CD14-positive monocyte (primary cell): Measurements from ENCODE around the gene HNRNPAB. TPM values are rescaled to one million over a fixed set of nuclear protein-coding genes. Genes with fewer than 3 reads are reported as not detected.

Source experiments
- DNase-seq, 3 donors: peaks; one replicate each; pipeline ENCODE4 v3.0.0-alpha.2; 2011 to 2022
- H2AFZ ChIP-seq: 2 replicates; pipeline ENCODE4 v1.6.0; 2012; ENCODE audit warnings: mild to moderate bottlenecking, low read depth, low read length, inconsistent platforms; ENCODE audit not compliant: insufficient read depth, poor library complexity, severe bottlenecking
- H3K27ac ChIP-seq, 2 donors: 1 replicate in 1 of 2; 2 replicates in 1 of 2; pipeline ENCODE4 v1.5.1; 2012 to 2013; ENCODE audit warnings: low read length in 2 of 2, control low read depth in 1 of 2, inconsistent platforms in 1 of 2, low read depth in 1 of 2, mild to moderate bottlenecking in 1 of 2
- H3K27me3 ChIP-seq, 2 donors: one replicate each; pipeline versions ENCODE4 v1.6.0 to v1.6.1; 2011 to 2013; ENCODE audit warnings: low read length in 2 of 2; ENCODE audit not compliant: control insufficient read depth in 2 of 2, insufficient read depth in 2 of 2
- H3K36me3 ChIP-seq, 2 donors: replicated peaks in 1 of 2; 1 replicate in 1 of 2; 2 replicates in 1 of 2; pipeline versions ENCODE4 v1.5.1 to v1.6.1; 2012 to 2013; ENCODE audit warnings: low read length in 2 of 2, control low read depth in 1 of 2, inconsistent platforms in 1 of 2, mild to moderate bottlenecking in 1 of 2; ENCODE audit not compliant: insufficient read depth in 2 of 2, control insufficient read depth in 1 of 2
- H3K4me1 ChIP-seq, 2 donors: 1 replicate in 1 of 2; 2 replicates in 1 of 2; pipeline versions ENCODE4 v1.5.1 to v1.6.1; 2012 to 2013; ENCODE audit warnings: low read length in 2 of 2, control low read depth in 1 of 2, inconsistent platforms in 1 of 2, mild to moderate bottlenecking in 1 of 2, moderate library complexity in 1 of 2; ENCODE audit not compliant: insufficient read depth in 2 of 2, control insufficient read depth in 1 of 2
- H3K4me2 ChIP-seq: replicated peaks from 2 replicates; pipeline ENCODE3; 2012; ENCODE audit warnings: low read length, moderate library complexity, mild to moderate bottlenecking; ENCODE audit not compliant: poor library complexity, severe bottlenecking; ENCODE audit errors: extremely low read depth
- H3K4me3 ChIP-seq, 3 experiments: fragments of 200-600 bp in 1 of 3; sonication (generic) in 1 of 3; replicated peaks in 1 of 3; 1 replicate in 2 of 3; 2 replicates in 1 of 3; pipeline ENCODE4 v1.5.1; 2011 to 2013; ENCODE audit warnings: low read length in 3 of 3, mild to moderate bottlenecking in 3 of 3, control low read depth in 2 of 3, low read depth in 2 of 3, inconsistent platforms in 1 of 3, moderate library complexity in 1 of 3
- H3K79me2 ChIP-seq: 2 replicates; pipeline ENCODE4 v1.6.0; 2012; ENCODE audit warnings: mild to moderate bottlenecking, control low read depth, inconsistent platforms, low read length, moderate library complexity; ENCODE audit not compliant: insufficient read depth
- H3K9ac ChIP-seq: 2 replicates; pipeline ENCODE4 v1.6.0; 2017; ENCODE audit warnings: low read length, mild to moderate bottlenecking; ENCODE audit not compliant: insufficient read depth, poor library complexity, severe bottlenecking
- H3K9me3 ChIP-seq, 2 donors: replicated peaks in 1 of 2; 1 replicate in 1 of 2; 2 replicates in 1 of 2; pipeline versions ENCODE4 v1.5.1 to v1.6.1; 2012 to 2013; ENCODE audit warnings: low read length in 2 of 2, control low read depth in 1 of 2; ENCODE audit not compliant: control insufficient read depth in 1 of 2, insufficient read depth in 1 of 2
- H4K20me1 ChIP-seq: 2 replicates; pipeline ENCODE4 v1.6.0; 2012; ENCODE audit warnings: mild to moderate bottlenecking, low read length, control low read depth, moderate library complexity; ENCODE audit not compliant: insufficient read depth
- H3K27ac Mint-ChIP-seq, 7 donors: one replicate each; pipeline ENCODE4 v1.8.0; 2020; ENCODE audit warnings: mild to moderate bottlenecking in 7 of 7, mixed read lengths in 7 of 7, moderate library complexity in 6 of 7, inconsistent platforms in 2 of 7
- H3K27me3 Mint-ChIP-seq, 3 donors: one replicate each; pipeline ENCODE4 v1.8.0; 2021 to 2022; ENCODE audit warnings: low read depth in 3 of 3, mild to moderate bottlenecking in 3 of 3, mixed read lengths in 3 of 3, moderate library complexity in 3 of 3, inconsistent platforms in 1 of 3
- H3K36me3 Mint-ChIP-seq, 2 donors: one replicate each; pipeline ENCODE4 v1.8.0; 2020; ENCODE audit warnings: mixed read lengths in 2 of 2, inconsistent platforms in 1 of 2, mild to moderate bottlenecking in 1 of 2
- H3K4me1 Mint-ChIP-seq: one replicate; pipeline ENCODE4 v1.8.0; 2020; ENCODE audit warnings: mild to moderate bottlenecking, mixed read lengths
- H3K4me3 Mint-ChIP-seq, 2 donors: one replicate each; pipeline ENCODE4 v1.8.0; 2020; ENCODE audit warnings: mild to moderate bottlenecking in 2 of 2, mixed read lengths in 2 of 2, moderate library complexity in 1 of 2
- H3K9me3 Mint-ChIP-seq, 7 donors: one replicate each; pipeline ENCODE4 v1.8.0; 2020 to 2022; ENCODE audit warnings: mixed read lengths in 7 of 7, mild to moderate bottlenecking in 6 of 7, moderate library complexity in 6 of 7, inconsistent platforms in 2 of 7
- WGBS: methylation state at CpG from one replicate; pipeline ENCODE4 v1.1.5; 2013; ENCODE audit warnings: missing lambda C conversion rate; ENCODE audit not compliant: insufficient coverage; 5-methylcytosine and 5-hydroxymethylcytosine counted together
- intact Hi-C, 2 donors: fragments of 100-400 bp; cut with micrococcal nuclease; formaldehyde crosslinking; loops; one replicate each; pipeline versions ENCODE4 v1.15.0 to v1.15.1; 2023
- polyA plus RNA-seq, 3 donors: library from polyadenylated mRNA; depleted of rRNA in 1 of 3; unstranded in 2 of 3; stranded (reverse) in 1 of 3; fragments of 300-500 nt in 2 of 3; fragments of >200 nt in 1 of 3; fragmentation: Illumina TruSeq in 2 of 3; gene quantifications; 1 replicate in 2 of 3; 2 replicates in 1 of 3; pipeline ENCODE4 v1.2.3, GENCODE V29; 2012 to 2021
- TF ChIP-seq, protein P1 (sequence below): fragments of 200-600 bp; IDR thresholded peaks from one replicate; pipeline ENCODE4 v1.8.0; 2022; ENCODE audit warnings: antibody characterized with exemption, mild to moderate bottlenecking

HNRNPAB gene
- polyA plus RNA-seq, 3 donors, result 44.8 to 59.4 (median 54.2) TPM

DNA sequence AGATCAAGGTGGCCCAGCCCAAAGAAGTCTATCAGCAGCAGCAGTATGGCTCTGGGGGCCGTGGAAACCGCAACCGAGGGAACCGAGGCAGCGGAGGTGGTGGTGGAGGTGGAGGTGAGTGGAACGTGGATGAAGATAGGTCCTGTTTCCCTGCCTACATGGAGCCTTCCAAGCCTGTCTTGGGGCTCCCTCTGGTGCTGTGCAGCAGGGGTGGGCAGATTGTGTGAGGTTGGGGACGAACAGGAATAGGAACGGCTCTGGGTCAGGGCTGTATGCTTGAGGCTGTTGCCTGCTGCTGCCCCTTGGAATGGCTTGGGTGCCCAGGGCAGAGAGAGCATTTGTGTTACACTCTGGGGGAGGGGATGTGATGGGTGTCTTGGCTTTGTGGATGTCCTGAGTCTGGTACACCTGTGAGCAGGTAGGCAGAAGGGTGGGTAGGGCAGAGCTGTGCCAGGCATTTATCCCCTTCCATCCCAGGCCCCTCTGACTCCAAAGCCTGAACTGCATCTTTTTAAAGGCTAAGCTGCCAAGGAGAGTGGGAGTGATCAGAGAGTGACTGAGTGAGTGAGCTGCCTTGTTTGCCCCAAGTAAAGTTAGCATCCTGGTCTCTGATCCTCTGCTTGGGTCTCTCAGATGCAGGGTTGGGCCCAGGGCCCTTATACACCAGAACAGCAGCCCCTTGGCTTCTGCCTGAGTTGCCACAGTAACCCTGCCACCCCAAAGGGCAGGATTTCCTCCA lies 5.2 kb downstream of the HNRNPAB start:
- intact Hi-C loops, result no loop called here
- Histone ChIP-seq H2AFZ (no peak overlapping the region), H3K9me3 (no peaks in the 10 kb centered on the region), H3K4me2 (no peak overlapping the region), H3K36me3 (peaks cover 79 to 85% of the 10 kb centered on the region in 2 donors), H3K4me3 (no peak overlapping the region), H3K4me1 (peaks cover 15 to 28% of the 10 kb centered on the region in 2 donors), H4K20me1 (peaks cover 94% of the 10 kb centered on the region), H3K27ac (peak overlapping the region in 1 of 2 donors; percentile 1), H3K27me3 (no peaks in the 10 kb centered on the region), H3K79me2 (peaks cover 87% of the 10 kb centered on the region), H3K9ac (no peak overlapping the region)
- 88% methylated on average over 8 of the region's 8 CpGs for WGBS
- H3K4me1 Mint-ChIP-seq, result peaks cover 29% of the 10 kb centered on the region
- no peaks in the 10 kb centered on the region for H3K9me3 Mint-ChIP-seq
- TF ChIP-seq, protein P1, sequence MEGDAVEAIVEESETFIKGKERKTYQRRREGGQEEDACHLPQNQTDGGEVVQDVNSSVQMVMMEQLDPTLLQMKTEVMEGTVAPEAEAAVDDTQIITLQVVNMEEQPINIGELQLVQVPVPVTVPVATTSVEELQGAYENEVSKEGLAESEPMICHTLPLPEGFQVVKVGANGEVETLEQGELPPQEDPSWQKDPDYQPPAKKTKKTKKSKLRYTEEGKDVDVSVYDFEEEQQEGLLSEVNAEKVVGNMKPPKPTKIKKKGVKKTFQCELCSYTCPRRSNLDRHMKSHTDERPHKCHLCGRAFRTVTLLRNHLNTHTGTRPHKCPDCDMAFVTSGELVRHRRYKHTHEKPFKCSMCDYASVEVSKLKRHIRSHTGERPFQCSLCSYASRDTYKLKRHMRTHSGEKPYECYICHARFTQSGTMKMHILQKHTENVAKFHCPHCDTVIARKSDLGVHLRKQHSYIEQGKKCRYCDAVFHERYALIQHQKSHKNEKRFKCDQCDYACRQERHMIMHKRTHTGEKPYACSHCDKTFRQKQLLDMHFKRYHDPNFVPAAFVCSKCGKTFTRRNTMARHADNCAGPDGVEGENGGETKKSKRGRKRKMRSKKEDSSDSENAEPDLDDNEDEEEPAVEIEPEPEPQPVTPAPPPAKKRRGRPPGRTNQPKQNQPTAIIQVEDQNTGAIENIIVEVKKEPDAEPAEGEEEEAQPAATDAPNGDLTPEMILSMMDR, result no peak
- H3K4me3 Mint-ChIP-seq, result no peak overlapping the region
- H3K36me3 Mint-ChIP-seq, result peaks cover 83 to 84% of the 10 kb centered on the region in 2 donors
- no peak for DNase-seq
- peak overlapping the region in 4 of 7 donors; percentile 42 to 59 (median 46) for H3K27ac Mint-ChIP-seq
- H3K27me3 Mint-ChIP-seq, result peaks cover 0 to 1% (median 0%) of the 10 kb centered on the region in 3 donors

DNA sequence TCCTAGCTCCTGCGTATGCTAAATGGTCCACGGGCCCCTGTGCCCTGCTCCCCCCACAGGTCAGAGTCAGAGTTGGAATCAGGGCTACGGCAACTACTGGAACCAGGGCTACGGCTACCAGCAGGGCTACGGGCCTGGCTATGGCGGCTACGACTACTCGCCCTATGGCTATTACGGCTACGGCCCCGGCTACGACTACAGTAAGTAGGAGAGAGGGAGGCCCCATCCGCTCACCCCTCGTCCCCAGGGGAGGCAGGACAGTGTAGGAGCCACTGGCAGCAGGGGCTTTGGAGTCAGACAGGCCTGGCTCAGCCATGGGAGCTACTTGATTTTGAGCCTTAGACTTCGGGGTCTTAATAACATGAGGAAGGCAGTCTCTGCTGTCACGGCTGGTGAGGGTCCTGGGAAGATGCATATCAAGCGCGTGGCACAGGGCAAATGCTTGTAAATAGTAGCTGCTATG lies 5.8 kb downstream of the HNRNPAB start:
- intact Hi-C loops, result no loop called here
- Mint-ChIP-seq H3K4me3 (no peak overlapping the region), H3K27ac (peak overlapping the region in 2 of 7 donors; percentile 26 to 72), H3K27me3 (peaks cover 0 to 1% (median 0%) of the 10 kb centered on the region in 3 donors), H3K9me3 (no peaks in the 10 kb centered on the region), H3K4me1 (peaks cover 33% of the 10 kb centered on the region), H3K36me3 (peaks cover 89 to 90% of the 10 kb centered on the region in 2 donors)
- H3K79me2 ChIP-seq, result peaks cover 86% of the 10 kb centered on the region
- H2AFZ ChIP-seq, result no peak overlapping the region
- peaks cover 85 to 91% of the 10 kb centered on the region in 2 donors for H3K36me3 ChIP-seq
- H3K4me2 ChIP-seq, result no peak overlapping the region
- peak overlapping the region in 1 of 2 donors; percentile 1 for H3K27ac ChIP-seq
- TF ChIP-seq, protein P1, result no peak
- H3K27me3 ChIP-seq, result no peaks in the 10 kb centered on the region
- no peak overlapping the region for H3K4me3 ChIP-seq
- no peaks in the 10 kb centered on the region for H3K9me3 ChIP-seq
- WGBS, result 91% methylated on average over 11 of the region's 18 CpGs
- H3K9ac ChIP-seq, result no peak overlapping the region
- no peak for DNase-seq
- peaks cover 100% of the 10 kb centered on the region for H4K20me1 ChIP-seq
- peaks cover 15 to 34% of the 10 kb centered on the region in 2 donors for H3K4me1 ChIP-seq
